K562 (cell line): ENCODE results near the gene SIM1. TPM values are rescaled to one million over a fixed set of nuclear protein-coding genes. Genes with fewer than 3 reads are reported as not detected.

Source experiments
- ATAC-seq: fragments of 200-7000 bp; cut with Tn5 transposase; 3 replicates; pipeline ENCODE4 v1.9.1; 2020; ENCODE audit warnings: moderate library complexity
- BruUV-seq: library from RNA; stranded (reverse); fragments of 400-500 nt; replicated peaks from 2 replicates; lab custom pipeline; 2021; lab: Mats Ljungman, UMichigan
- CTCF ChIA-PET: fragments of 300-600 bp; formaldehyde crosslinking; extraction: SDS; loops from one replicate; lab custom pipeline; 2021; ENCODE audit warnings: low intra/inter-chr PET ratio; lab: Yijun Ruan, JAX
- POLR2A ChIA-PET: fragments of 300-600, 350-650 bp; sonication (Branson Sonifier 250); formaldehyde crosslinking; extraction: SDS; loops from one replicate; lab custom pipeline; 2021; ENCODE audit warnings: antibody characterized with exemption, inconsistent platforms; lab: Yijun Ruan, JAX
- DNase-seq, 4 experiments: peaks; one replicate each; pipeline versions ENCODE4 v3.0.0 to v3.0.0-alpha.2; 2011 to 2018; ENCODE audit warnings: low spot score in 3 of 4, mixed read lengths in 3 of 4; ENCODE audit errors: extremely low read depth in 1 of 4
- FAIRE-seq: peaks from 2 replicates; lab custom pipeline; 2011; peaks lifted over from hg19 to GRCh38; lab: Jason Lieb, UNC
- H2AFZ ChIP-seq: 2 replicates; pipeline ENCODE4 v1.6.0; 2011; ENCODE audit warnings: low read depth, low read length, control low read depth, inconsistent platforms
- H3K27ac ChIP-seq: fragments of 200-600 bp; 3 replicates; pipeline ENCODE4 v1.8.0; 2011; ENCODE audit warnings: low read depth, mild to moderate bottlenecking, control low read depth, inconsistent platforms, low read length, moderate library complexity, mixed read lengths; ENCODE audit errors: extremely low read depth
- H3K27me3 ChIP-seq, 2 experiments: fragments of 300-600 bp in 1 of 2; 2 replicates in 1 of 2; 3 replicates in 1 of 2; pipeline versions ENCODE4 v1.6.0 to v1.8.0; 2011; ENCODE audit warnings: inconsistent platforms in 2 of 2, low read length in 2 of 2, mild to moderate bottlenecking in 1 of 2, mixed read lengths in 1 of 2, moderate library complexity in 1 of 2; ENCODE audit not compliant: control insufficient read depth in 2 of 2, insufficient read depth in 2 of 2
- H3K36me3 ChIP-seq: fragments of 300-600 bp; 3 replicates; pipeline ENCODE4 v1.8.0; 2011; ENCODE audit warnings: mild to moderate bottlenecking, low read length, inconsistent platforms; ENCODE audit not compliant: control insufficient read depth, insufficient read depth
- H3K4me1 ChIP-seq, 2 experiments: fragments of 200-600 bp in 1 of 2; replicated peaks in 1 of 2; 2 replicates in 1 of 2; 3 replicates in 1 of 2; pipeline versions ENCODE4 v1.5.1 to v1.8.0; 2011; ENCODE audit warnings: inconsistent platforms in 2 of 2, low read length in 2 of 2, mild to moderate bottlenecking in 1 of 2, mixed read lengths in 1 of 2, moderate library complexity in 1 of 2; ENCODE audit not compliant: control insufficient read depth in 2 of 2, insufficient read depth in 2 of 2
- H3K4me2 ChIP-seq: 2 replicates; pipeline ENCODE4 v1.6.1; 2011; ENCODE audit warnings: low read length, control low read depth, inconsistent platforms, mixed read lengths; ENCODE audit not compliant: insufficient read depth
- H3K4me3 ChIP-seq: fragments of 200-600 bp; sonication (generic), shearing (Covaris generic); 2 replicates; pipeline ENCODE4 v1.5.1; 2016; ENCODE audit warnings: control low read depth, inconsistent platforms
- H3K79me2 ChIP-seq: fragments of 200-600 bp; 3 replicates; pipeline ENCODE4 v1.8.0; 2011; ENCODE audit warnings: low read length, inconsistent platforms; ENCODE audit not compliant: control insufficient read depth, insufficient read depth
- H3K9ac ChIP-seq, 2 experiments: 2 replicates each; pipeline versions ENCODE4 v1.6.0 to v1.6.1; 2011; ENCODE audit warnings: low read depth in 2 of 2, low read length in 2 of 2, control low read depth in 1 of 2, inconsistent platforms in 1 of 2, mild to moderate bottlenecking in 1 of 2, mixed read lengths in 1 of 2; ENCODE audit not compliant: insufficient read depth in 1 of 2
- H3K9me1 ChIP-seq: one replicate; pipeline ENCODE4 v1.6.0; 2011; ENCODE audit warnings: inconsistent platforms, mild to moderate bottlenecking, low read length, moderate library complexity; ENCODE audit not compliant: control insufficient read depth, insufficient read depth
- H3K9me3 ChIP-seq: replicated peaks from 2 replicates; pipeline ENCODE4 v1.5.1; 2011; ENCODE audit warnings: low read depth, low read length, inconsistent platforms; ENCODE audit not compliant: control insufficient read depth, insufficient read depth
- H4K20me1 ChIP-seq: replicated peaks from 2 replicates; pipeline ENCODE4 v1.6.1; 2011; ENCODE audit warnings: low read length, inconsistent platforms, mixed read lengths; ENCODE audit not compliant: control insufficient read depth, insufficient read depth
- EP400 ChIP-seq: fragments of 450-650 bp; IDR thresholded peaks from 2 replicates; pipeline ENCODE4 v1.6.1; 2017; ENCODE audit warnings: antibody characterized with exemption, mild to moderate bottlenecking, moderate library complexity
- HCFC1 ChIP-seq: IDR thresholded peaks from 2 replicates; pipeline ENCODE4 v1.6.1; 2012; ENCODE audit warnings: low read depth, low read length, improper control_type of control experiment
- ILF3 ChIP-seq: fragments of 450-650 bp; IDR thresholded peaks from 2 replicates; pipeline ENCODE4 v1.6.1; 2018; ENCODE audit warnings: antibody characterized with exemption, mild to moderate bottlenecking, moderate library complexity, borderline replicate concordance
- LARP7 ChIP-seq: fragments of 450-650 bp; IDR thresholded peaks from 2 replicates; pipeline ENCODE4 v1.6.1; 2016
- SPI1 ChIP-seq: IDR thresholded peaks from 2 replicates; pipeline ENCODE4 v1.6.1; 2011; ENCODE audit warnings: low read depth, low read length, control low read depth, borderline replicate concordance
- ZNF232 ChIP-seq: sonication (generic); formaldehyde crosslinking; IDR thresholded peaks from 2 replicates; pipeline ENCODE4 v1.8.0; 2022; ENCODE audit warnings: mild to moderate bottlenecking, missing genetic modification reagents
- ZNF444 ChIP-seq: fragments of 250-450 bp; sonication (Bioruptor Pico); IDR thresholded peaks from 2 replicates; pipeline ENCODE4 v1.4.0; 2020; ENCODE audit warnings: mild to moderate bottlenecking, moderate library complexity
- ZNF584 ChIP-seq: fragments of 200-800 bp; sonication (Bioruptor generic); IDR thresholded peaks from 2 replicates; pipeline ENCODE4 v1.6.1; 2016; ENCODE audit warnings: low read depth, mild to moderate bottlenecking, missing genetic modification characterization, missing compliant biosample characterization
- ZZZ3 ChIP-seq: fragments of 450-650 bp; IDR thresholded peaks from 2 replicates; pipeline ENCODE4 v1.6.1; 2016; ENCODE audit warnings: antibody characterized with exemption, mild to moderate bottlenecking, moderate library complexity
- WGBS: fragments of 100-300 bp; shearing (Covaris generic); methylation state at CpG from one replicate; pipeline ENCODE4 v1.1.6; 2016; ENCODE audit warnings: low coverage, mixed read lengths; ENCODE audit not compliant: insufficient coverage; ENCODE audit errors: missing lambda C conversion rate; 5-methylcytosine and 5-hydroxymethylcytosine counted together
- in situ Hi-C: fragments of 300-500 bp; cut with MboI; formaldehyde crosslinking; loops from 4 replicates; pipeline ENCODE4 v1.15.0; 2018; ENCODE audit warnings: inconsistent platforms, mixed read lengths
- intact Hi-C: fragments of 100-400 bp; cut with micrococcal nuclease; formaldehyde crosslinking; loops from 2 replicates; pipeline ENCODE4 v1.14.2; 2022
- polyA plus RNA-seq, 8 experiments: library from polyadenylated mRNA; depleted of rRNA in 4 of 8; stranded (reverse) in 5 of 8; unstranded in 3 of 8; fragments of >200 nt; fragmentation: Nextera tagmentation in 2 of 8; fragmentation: Illumina TruSeq in 1 of 8; extraction: Ambion mirVana in 2 of 8; extraction: Trizol in 1 of 8; gene quantifications; 2 replicates each; pipeline versions ENCODE4 v1.2.1 to v1.2.3, GENCODE V29; 2011 to 2014; ENCODE audit warnings: inconsistent platforms in 1 of 8, missing spikeins in 1 of 8
- total RNA-seq, 7 experiments: library from RNA; depleted of rRNA in 6 of 7; stranded (reverse); fragments of >200 nt in 6 of 7; fragmentation: Illumina TruSeq in 2 of 7; extraction: Trizol in 2 of 7; gene quantifications; 2 replicates each; pipeline versions ENCODE4 v1.2.1 to v1.2.3, GENCODE V29; 2011 to 2021; ENCODE audit warnings: low replicate concordance in 1 of 7
- TF ChIP-seq, protein P1 (sequence below), 2 experiments: fragments of 450-650 bp; formaldehyde crosslinking in 1 of 2; IDR thresholded peaks; 2 replicates each; pipeline versions ENCODE4 v1.4.0 to v1.6.1; 2014 to 2020; ENCODE audit warnings: mild to moderate bottlenecking in 2 of 2, borderline replicate concordance in 1 of 2, low read depth in 1 of 2
- TF ChIP-seq, protein P2 (sequence below): sonication (generic); formaldehyde crosslinking; IDR thresholded peaks from 2 replicates; pipeline ENCODE4 v1.8.0; 2022; ENCODE audit warnings: mild to moderate bottlenecking, missing genetic modification reagents
- TF ChIP-seq, protein P3 (sequence below): sonication (generic); formaldehyde crosslinking; IDR thresholded peaks from 2 replicates; pipeline ENCODE4 v1.8.1; 2022; ENCODE audit warnings: missing genetic modification reagents

Gene SIM1
- total and polyA plus RNA-seq, 9 of the 15 experiments (the other 6 are each of a cell fraction or from before 2014, with no cell fraction given), result not detected

DNA sequence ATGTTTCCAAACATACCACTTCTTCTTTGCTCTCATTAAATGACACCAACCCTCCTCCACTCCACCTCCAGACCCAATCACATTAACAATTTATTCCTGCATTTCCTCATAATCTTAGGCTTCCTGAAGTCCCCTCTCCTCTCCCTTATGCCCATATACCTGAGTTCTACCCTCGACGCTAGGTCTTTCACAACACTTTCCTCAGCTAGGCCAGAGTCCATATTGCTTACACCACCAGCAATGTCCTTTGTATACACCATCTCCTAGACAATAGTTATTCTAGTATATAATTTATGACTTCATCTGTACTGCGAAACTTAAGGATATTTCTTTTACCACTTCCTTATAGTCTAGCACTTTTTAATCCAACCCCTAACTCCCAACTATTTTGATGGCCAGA, 47.7 kb downstream of the SIM1 start:
- Histone ChIP-seq H3K36me3 (no peaks in the 10 kb centered on the region), H3K27ac (no peak overlapping the region), H3K79me2 (no peaks in the 10 kb centered on the region), H3K9me1 (no peaks in the 10 kb centered on the region), H3K4me1 (no peaks in the 10 kb centered on the region), H4K20me1 (no peaks in the 10 kb centered on the region), H3K4me3 (no peak overlapping the region), H2AFZ (no peak overlapping the region), H3K27me3 (no peaks in the 10 kb centered on the region), H3K9me3 (no peaks in the 10 kb centered on the region), H3K9ac (no peak overlapping the region), H3K4me2 (no peak overlapping the region)
- intact Hi-C loops (no loop called here), in situ Hi-C loops (no loop called here)
- POLR2A ChIA-PET, result no interaction called here
- DNase-seq (no peak), FAIRE-seq (no peak), ATAC-seq (no peak)
- CTCF ChIA-PET, result no interaction called here
- BruUV-seq, result no TSS peak
- 0% methylated on average over 3 of the region's 3 CpGs for WGBS
- TF ChIP-seq, protein P1, sequence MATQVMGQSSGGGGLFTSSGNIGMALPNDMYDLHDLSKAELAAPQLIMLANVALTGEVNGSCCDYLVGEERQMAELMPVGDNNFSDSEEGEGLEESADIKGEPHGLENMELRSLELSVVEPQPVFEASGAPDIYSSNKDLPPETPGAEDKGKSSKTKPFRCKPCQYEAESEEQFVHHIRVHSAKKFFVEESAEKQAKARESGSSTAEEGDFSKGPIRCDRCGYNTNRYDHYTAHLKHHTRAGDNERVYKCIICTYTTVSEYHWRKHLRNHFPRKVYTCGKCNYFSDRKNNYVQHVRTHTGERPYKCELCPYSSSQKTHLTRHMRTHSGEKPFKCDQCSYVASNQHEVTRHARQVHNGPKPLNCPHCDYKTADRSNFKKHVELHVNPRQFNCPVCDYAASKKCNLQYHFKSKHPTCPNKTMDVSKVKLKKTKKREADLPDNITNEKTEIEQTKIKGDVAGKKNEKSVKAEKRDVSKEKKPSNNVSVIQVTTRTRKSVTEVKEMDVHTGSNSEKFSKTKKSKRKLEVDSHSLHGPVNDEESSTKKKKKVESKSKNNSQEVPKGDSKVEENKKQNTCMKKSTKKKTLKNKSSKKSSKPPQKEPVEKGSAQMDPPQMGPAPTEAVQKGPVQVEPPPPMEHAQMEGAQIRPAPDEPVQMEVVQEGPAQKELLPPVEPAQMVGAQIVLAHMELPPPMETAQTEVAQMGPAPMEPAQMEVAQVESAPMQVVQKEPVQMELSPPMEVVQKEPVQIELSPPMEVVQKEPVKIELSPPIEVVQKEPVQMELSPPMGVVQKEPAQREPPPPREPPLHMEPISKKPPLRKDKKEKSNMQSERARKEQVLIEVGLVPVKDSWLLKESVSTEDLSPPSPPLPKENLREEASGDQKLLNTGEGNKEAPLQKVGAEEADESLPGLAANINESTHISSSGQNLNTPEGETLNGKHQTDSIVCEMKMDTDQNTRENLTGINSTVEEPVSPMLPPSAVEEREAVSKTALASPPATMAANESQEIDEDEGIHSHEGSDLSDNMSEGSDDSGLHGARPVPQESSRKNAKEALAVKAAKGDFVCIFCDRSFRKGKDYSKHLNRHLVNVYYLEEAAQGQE (IDR thresholded peaks at IDR 0.05; ENCODE audit: borderline replicate concordance), result no peak
- TF ChIP-seq, protein P1 (CRISPR knock-in tag; IDR thresholded peaks at IDR 0.05; ENCODE audit: low read depth), result no peak
- TF ChIP-seq ZNF232 (CRISPR knock-in tag), result no peak
- no peak for TF ChIP-seq ZZZ3
- TF ChIP-seq ZNF444 (CRISPR knock-in tag), result no peak
- TF ChIP-seq, protein P2, sequence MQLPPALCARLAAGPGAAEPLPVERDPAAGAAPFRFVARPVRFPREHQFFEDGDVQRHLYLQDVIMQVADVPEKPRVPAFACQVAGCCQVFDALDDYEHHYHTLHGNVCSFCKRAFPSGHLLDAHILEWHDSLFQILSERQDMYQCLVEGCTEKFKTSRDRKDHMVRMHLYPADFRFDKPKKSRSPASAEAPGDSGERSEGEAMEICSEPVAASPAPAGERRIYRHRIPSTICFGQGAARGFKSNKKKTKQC (CRISPR knock-in tag), result no peak
- no peak for TF ChIP-seq ILF3
- no peak for TF ChIP-seq LARP7
- no peak for TF ChIP-seq ZNF584 (CRISPR knock-in tag)
- TF ChIP-seq EP400, result no peak
- TF ChIP-seq, protein P3, sequence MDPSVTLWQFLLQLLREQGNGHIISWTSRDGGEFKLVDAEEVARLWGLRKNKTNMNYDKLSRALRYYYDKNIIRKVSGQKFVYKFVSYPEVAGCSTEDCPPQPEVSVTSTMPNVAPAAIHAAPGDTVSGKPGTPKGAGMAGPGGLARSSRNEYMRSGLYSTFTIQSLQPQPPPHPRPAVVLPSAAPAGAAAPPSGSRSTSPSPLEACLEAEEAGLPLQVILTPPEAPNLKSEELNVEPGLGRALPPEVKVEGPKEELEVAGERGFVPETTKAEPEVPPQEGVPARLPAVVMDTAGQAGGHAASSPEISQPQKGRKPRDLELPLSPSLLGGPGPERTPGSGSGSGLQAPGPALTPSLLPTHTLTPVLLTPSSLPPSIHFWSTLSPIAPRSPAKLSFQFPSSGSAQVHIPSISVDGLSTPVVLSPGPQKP (CRISPR knock-in tag), result no peak
- TF ChIP-seq HCFC1, result no peak
- no peak for TF ChIP-seq SPI1
